Thyroid gland (tissue), 4 donors: Measurements from ENCODE around the gene ARHGEF25. TPM values are rescaled to one million over a fixed set of nuclear protein-coding genes. Genes with fewer than 3 reads are reported as not detected.

Experiments used
- DNase-seq, 2 donors: peaks; one replicate each; pipeline ENCODE4 v3.0.0-alpha.2; 2019
- H3K27ac ChIP-seq, 3 donors: fragments of 200-600 bp; sonication (generic); 1 replicate in 2 of 3; 2 replicates in 1 of 3; pipeline ENCODE4 v1.5.1; 2016 to 2019; ENCODE audit warnings: mild to moderate bottlenecking in 1 of 3, moderate library complexity in 1 of 3
- H3K27me3 ChIP-seq: fragments of 200-600 bp; sonication (generic); one replicate; pipeline ENCODE4 v1.5.1; 2019
- H3K36me3 ChIP-seq, 2 donors: fragments of 200-600 bp; sonication (generic); one replicate each; pipeline ENCODE4 v1.5.1; 2016 to 2019
- H3K4me1 ChIP-seq, 2 donors: fragments of 200-600 bp; sonication (generic); one replicate each; pipeline ENCODE4 v1.5.1; 2017 to 2019
- H3K4me3 ChIP-seq, 3 donors: fragments of 200-600 bp; sonication (generic); replicated peaks in 1 of 3; 1 replicate in 2 of 3; 2 replicates in 1 of 3; pipeline ENCODE4 v1.5.1; 2016; ENCODE audit warnings: mild to moderate bottlenecking in 1 of 3
- H3K9me3 ChIP-seq: fragments of 200-600 bp; sonication (generic); one replicate; pipeline ENCODE4 v1.5.1; 2017
- CTCF ChIP-seq, 6 experiments: fragments of 200-600 bp in 3 of 6; fragments of 450-650 bp in 3 of 6; sonication (generic) in 3 of 6; IDR thresholded peaks; one replicate each; pipeline ENCODE4 v1.5.1; 2016 to 2019; ENCODE audit warnings: antibody characterized with exemption in 6 of 6, mild to moderate bottlenecking in 2 of 6, inconsistent platforms in 1 of 6, moderate library complexity in 1 of 6
- POLR2A ChIP-seq, 2 donors: fragments of 450-650 bp; IDR thresholded peaks; one replicate each; pipeline ENCODE4 v1.6.1; 2017; ENCODE audit warnings: antibody characterized with exemption in 2 of 2, mild to moderate bottlenecking in 2 of 2, moderate library complexity in 1 of 2
- WGBS, 2 donors: methylation state at CpG; one replicate each; pipeline ENCODE4 v1.1.5; 2017; 5-methylcytosine and 5-hydroxymethylcytosine counted together
- intact Hi-C: fragments of 100-400 bp; cut with DNase I; formaldehyde crosslinking; loops from one replicate; pipeline ENCODE4 v1.15.1; 2023
- total RNA-seq, 4 donors: library from RNA; depleted of rRNA; stranded (reverse); fragments of >200 nt; gene quantifications; one replicate each; pipeline ENCODE4 v1.2.3, GENCODE V29; 2016

ARHGEF25 gene
- total RNA-seq, 4 donors from 2014 or later: 3.3 to 25.8 (median 3.9) TPM

DNA sequence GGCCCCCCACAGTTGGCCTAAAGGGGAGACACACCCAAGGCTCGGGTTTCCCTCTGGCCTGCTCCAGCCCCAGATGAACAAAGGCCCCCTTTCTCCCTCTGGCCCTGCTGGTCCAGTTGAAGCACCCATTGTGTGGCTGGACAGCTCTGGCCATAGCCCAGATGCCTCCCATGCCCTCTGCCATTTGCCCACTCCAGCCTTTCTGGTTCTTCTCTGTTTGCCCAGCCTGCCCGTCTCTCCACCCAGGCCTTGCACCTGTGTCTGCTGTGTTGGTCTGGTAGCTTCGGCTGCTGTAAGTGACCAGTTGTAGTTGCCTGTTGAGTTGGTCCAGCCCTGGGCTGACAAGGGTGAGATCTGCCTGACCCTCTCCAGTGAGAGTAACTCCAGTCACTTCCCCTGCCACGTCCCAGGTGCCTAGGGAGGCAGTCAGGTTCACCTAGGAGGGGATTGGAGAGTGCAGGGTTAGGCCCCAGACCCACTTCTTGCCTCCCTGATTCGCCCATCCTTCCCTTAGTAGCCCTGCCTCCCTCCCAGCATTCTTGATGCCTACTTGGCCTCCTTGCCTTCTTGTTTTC is 18.7 kb downstream of the ARHGEF25 start:
- no peak overlapping the region for H3K27ac ChIP-seq
- H3K4me1 ChIP-seq: peaks cover 18 to 25% of the 10 kb centered on the region in 2 donors
- H3K36me3 ChIP-seq: no peaks in the 10 kb centered on the region
- H3K4me3 ChIP-seq: no peak overlapping the region
- no peaks in the 10 kb centered on the region for H3K9me3 ChIP-seq
- 80 to 90% methylated on average over 5 of the region's 5 CpGs for WGBS, 2 donors
- TF ChIP-seq CTCF (IDR thresholded peaks at IDR 0.05): no peak
- TF ChIP-seq POLR2A (IDR thresholded peaks at IDR 0.05): no peak
- intact Hi-C loops: no loop called here
- H3K27me3 ChIP-seq: peaks cover 28% of the 10 kb centered on the region
- DNase-seq: no peak

DNA sequence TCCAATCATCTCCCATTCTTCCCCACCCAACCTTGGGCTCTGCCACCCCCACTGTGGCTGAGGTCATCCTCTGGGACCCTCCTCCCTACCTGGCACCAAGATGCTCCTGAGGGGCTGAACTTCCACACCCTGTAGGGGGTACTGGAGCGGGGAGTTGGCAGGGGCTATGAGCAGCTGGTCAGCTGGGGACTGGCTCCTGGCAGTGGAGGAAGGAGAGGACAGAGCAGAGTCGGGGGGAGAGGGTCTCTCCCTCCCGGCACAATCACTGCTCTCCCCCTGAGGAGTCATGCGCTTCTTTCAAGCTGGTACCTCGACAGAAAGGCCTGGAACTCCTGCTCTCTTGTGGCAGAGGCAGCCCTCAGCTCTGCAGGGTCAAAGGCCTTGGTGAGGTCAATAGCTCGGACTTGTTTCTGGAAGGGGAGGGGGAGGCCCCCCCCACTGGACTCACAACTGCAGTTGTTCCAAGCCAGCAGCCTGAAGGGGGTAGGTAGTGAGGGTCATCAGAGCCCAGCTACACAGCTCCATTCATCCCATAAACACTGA is 19.7 kb downstream of the ARHGEF25 start:
- 59 to 71% methylated on average over 5 to 6 of the region's 6 CpGs for WGBS, 2 donors
- Histone ChIP-seq H3K4me1 (peaks cover 18 to 25% of the 10 kb centered on the region in 2 donors), H3K27me3 (peaks cover 28% of the 10 kb centered on the region), H3K27ac (no peak overlapping the region), H3K4me3 (no peak overlapping the region), H3K9me3 (no peaks in the 10 kb centered on the region), H3K36me3 (no peaks in the 10 kb centered on the region)
- TF ChIP-seq CTCF (IDR thresholded peaks at IDR 0.05): no peak
- TF ChIP-seq POLR2A (IDR thresholded peaks at IDR 0.05): no peak
- intact Hi-C loops: no loop called here
- DNase-seq: no peak

DNA sequence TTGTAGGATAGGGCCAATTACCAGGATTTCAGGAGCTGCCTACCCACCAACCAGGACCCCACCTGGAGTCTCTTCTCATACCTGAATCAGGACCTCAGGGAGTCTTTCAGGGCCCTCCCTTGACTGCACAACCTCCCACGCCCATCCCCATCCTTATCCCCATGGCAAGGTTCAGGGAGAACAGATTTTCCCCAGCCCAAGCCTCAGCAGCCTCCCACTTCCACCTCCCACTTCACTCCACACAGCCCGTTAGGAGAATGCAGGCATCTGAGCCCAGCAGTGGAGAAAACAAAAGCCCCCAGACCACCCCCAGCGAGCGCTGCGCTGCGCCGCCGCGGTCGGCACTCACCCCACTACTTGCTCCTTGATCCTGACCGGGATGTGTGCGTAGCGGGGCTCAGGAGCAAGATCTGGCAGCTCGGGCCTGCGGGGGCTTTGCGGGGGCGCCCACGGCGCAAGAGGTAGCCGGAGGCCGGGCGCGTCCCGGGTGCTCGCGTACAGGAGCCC is 20.4 kb downstream of the ARHGEF25 start:
- no peak for DNase-seq

GRCh38 chr12:57632073-57632957 is 21.1 kb downstream of the ARHGEF25 start:
- intact Hi-C loops: no loop called here
- TF ChIP-seq CTCF (IDR thresholded peaks at IDR 0.05) (no peak), POLR2A (IDR thresholded peaks at IDR 0.05) (no peak)
- Histone ChIP-seq H3K27ac (no peak overlapping the region), H3K36me3 (no peaks in the 10 kb centered on the region), H3K27me3 (peaks cover 14% of the 10 kb centered on the region), H3K4me3 (peak overlapping the region in 2 of 3 donors; percentile 6 to 43), H3K9me3 (no peaks in the 10 kb centered on the region), H3K4me1 (peaks cover 18 to 25% of the 10 kb centered on the region in 2 donors)
- 1 to 2% methylated on average over 31 to 40 of the region's 67 CpGs for WGBS, 2 donors
- no peak for DNase-seq

More for the DNA sequence above, 20.4 kb downstream of the ARHGEF25 start:
- Histone ChIP-seq H3K36me3 (no peaks in the 10 kb centered on the region), H3K4me3 (peak overlapping the region in 1 of 3 donors; percentile 43), H3K27me3 (peaks cover 21% of the 10 kb centered on the region), H3K27ac (no peak overlapping the region), H3K4me1 (peaks cover 18 to 25% of the 10 kb centered on the region in 2 donors), H3K9me3 (no peaks in the 10 kb centered on the region)
- intact Hi-C loops: no loop called here
- TF ChIP-seq CTCF (IDR thresholded peaks at IDR 0.05) (no peak), POLR2A (IDR thresholded peaks at IDR 0.05) (no peak)
- 15 to 37% methylated on average over 2 to 24 of the region's 26 CpGs for WGBS, 2 donors
